Measurements from ENCODE around the gene CFTR.

GRCh38 chr7:117603627-117604026 is 123.8 kb downstream of the CFTR start:
- TF ChIP-seq CTCF (IDR thresholded peaks at IDR 0.05 in 2 of 3, conservative IDR thresholded peaks at IDR 0.05 in 1 of 3; ENCODE audit: control insufficient read depth in 2 of 3, extremely low read depth in 1 of 3, insufficient read depth in 1 of 3, low read depth in 3 of 3, low read length in 3 of 3) (no peak), TCF12 (IDR thresholded peaks at IDR 0.05; ENCODE audit: low read depth, low read length) (no peak), MYC (IDR thresholded peaks at IDR 0.05; ENCODE audit: insufficient read depth, insufficient read length, insufficient replicate concordance, low read length, severe bottlenecking) (no peak), POLR2A (IDR thresholded peaks at IDR 0.05; ENCODE audit: low read depth, low read length) (no peak), TBL1XR1 (IDR thresholded peaks at IDR 0.05; ENCODE audit: low read depth, low read length) (no peak), ZZZ3 (IDR thresholded peaks at IDR 0.05; ENCODE audit: control insufficient read depth, insufficient read length, low read depth) (no peak)

All from GM12878 (cell line).